ENCODE data around the gene ARPC1B.
A peak's percentile ranks its signal among the peaks of the same experiment; 100 is the strongest.
"Not testable (repeated sequence)": the region's sequence is repeated elsewhere in the genome, so short reads cannot be mapped to it uniquely, and the experiment has no call there.

The ARPC1B gene

DNA sequence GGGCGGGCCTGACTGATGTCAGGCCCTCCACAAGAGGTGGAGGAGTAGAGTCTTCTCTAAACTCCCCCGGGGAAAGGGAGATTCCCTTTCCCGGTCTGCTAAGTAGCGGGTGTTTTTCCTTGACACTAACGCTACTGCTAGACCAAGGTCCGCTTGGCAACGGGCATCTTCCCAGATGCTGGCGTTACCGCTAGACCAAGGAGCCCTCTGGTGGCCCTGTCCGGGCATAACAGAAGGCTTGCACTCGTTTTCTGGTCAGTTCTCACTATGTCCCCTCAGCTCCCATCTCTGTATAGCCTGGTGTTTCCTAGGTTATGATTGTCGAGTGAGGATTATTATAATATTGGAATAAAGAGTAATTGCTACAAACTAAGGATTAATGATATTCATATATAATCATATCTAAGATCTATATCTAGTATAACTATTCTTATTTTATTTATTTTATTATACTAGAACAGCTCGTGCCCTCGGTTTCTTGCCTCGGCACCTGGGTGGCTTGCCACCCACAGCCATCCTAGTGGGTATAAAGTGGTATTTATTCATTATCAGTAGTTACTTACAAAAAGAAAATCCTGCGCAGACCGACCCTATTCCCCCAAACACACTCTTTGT lies 41.1 kb downstream of the ARPC1B start:
- DNase-seq: peak; percentile 61

DNA sequence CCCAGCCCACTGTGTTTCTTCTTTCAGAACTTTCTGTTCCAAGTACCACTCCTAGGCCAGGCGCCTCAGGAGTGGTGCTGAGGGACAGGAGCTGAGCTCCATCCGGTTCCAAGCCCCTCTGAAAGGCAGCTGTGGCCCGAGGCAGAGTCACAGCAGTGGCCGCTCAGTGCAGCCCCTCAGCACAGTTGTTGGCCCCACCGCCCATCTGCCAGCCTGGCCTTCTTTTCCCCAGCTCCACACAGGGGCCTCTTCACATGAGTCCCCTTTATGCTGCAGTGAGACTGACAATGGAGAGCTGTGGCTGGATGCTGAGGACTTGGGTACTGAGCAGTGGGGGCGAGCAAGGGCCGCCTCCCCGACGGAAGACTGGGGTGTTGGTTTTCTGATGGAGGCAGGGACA lies 43.7 kb downstream of the ARPC1B start:
- no peak for DNase-seq

DNA sequence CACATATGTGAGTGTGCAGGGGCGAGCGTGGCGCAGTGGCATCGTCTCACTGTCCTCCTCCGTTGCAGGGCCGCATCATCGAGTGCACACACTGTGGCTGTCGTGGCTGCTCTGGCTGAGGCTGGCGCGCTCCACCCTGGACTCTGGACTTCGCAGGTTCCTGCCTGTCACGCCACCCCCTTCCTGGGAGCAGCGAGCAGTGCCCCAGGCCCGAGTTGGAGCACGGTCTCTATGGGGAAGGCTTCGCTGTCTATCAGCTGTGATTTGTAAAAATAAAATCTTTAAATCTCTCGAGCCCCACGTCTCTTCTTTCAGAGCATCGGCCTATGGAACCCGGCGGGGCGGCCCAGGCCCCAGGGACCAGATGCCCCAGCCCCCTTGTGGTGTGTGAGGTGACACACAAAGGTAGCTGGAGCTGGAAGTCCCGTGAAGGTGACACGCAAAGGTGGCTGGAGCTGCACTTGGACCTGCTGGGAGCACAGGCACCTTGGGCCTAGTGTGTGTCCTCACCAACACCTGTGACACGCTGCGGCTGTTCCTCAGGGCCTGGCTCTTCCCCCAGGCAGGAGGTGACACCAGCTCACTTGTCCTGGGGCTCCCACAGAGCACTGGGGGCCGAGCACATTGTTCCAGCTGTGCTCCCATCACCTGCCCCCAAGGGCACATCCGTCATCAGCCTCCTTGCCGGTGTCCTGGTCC lies 44.9 kb downstream of the ARPC1B start:
- no peak for DNase-seq

DNA sequence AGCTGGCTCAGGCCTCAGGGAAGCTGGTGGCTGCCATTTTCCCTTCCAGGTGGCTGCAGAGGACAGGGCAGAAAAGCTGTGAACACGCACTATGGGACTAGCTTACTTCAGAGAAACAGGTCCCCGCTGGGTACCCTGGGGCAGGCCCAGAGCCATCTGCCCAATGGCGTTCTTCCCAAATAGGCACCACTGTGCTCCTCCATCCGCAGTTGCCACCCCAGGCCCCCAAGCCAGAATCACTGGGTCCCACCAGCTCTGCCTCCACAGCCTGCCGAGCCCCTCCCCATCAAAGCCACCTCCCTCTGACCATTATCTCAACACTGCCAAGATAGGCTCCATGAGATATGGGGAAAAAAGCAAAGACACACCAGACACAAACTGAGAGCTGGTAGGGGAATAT lies 45.7 kb downstream of the ARPC1B start:
- no peak for DNase-seq

DNA sequence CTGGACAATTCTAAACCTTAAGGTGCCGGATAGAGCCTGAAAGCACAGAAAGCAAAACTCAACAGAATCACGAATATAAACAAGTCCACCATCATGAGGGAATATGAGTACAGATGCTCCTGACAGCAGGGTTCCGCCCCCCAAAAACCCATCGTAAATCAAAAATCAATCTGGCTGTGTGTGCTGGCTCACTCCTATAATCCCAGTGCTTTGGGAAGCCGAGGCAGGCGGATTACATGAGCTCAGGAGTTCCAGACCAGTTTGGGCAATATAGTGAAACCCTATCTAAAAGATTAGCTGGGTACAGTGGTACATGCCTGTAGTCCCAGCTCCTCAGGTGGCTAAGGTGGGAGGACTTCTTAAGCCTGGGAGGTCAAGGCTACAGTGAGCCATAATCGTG lies 46.5 kb downstream of the ARPC1B start:
- DNase-seq: no peak

DNA sequence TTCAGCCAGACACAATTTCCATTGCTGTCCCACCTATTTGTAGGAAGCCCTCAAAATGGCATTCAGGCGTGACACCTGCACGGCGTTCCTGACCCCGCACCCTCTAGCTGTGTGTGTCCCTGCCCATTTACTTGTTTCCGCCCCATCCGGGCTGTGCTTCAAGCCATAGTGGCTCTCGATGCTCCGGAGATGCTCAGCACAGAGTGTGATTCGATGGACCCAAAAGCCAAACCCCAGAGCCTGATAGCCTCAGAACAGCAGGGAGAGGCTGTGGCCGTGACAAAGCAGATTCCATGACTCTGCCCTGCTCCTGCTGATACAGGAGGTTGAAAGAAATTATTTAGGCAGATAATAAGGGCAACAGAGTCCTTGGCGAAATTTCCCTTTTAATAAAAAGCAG lies 47.7 kb downstream of the ARPC1B start:
- no peak for DNase-seq

DNA sequence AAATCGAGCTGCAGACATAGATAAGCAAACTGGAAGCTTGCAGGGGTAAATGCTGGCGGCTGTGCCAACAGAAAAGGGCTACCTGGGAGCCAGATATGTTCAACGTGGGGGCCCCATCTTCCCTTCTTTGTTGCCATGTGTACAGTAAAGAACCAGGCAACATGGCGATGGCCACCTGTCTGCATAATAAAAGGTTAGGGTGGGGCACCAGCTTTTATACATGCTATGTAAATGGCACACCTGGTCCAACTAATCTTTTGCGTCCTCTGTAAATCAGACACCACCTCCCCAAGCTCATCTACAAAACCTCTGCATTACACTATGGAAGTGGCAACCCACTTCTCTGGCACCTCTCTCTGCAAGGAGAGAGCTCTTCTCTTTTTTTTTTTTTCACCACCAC lies 48.1 kb downstream of the ARPC1B start:
- no peak for DNase-seq

DNA sequence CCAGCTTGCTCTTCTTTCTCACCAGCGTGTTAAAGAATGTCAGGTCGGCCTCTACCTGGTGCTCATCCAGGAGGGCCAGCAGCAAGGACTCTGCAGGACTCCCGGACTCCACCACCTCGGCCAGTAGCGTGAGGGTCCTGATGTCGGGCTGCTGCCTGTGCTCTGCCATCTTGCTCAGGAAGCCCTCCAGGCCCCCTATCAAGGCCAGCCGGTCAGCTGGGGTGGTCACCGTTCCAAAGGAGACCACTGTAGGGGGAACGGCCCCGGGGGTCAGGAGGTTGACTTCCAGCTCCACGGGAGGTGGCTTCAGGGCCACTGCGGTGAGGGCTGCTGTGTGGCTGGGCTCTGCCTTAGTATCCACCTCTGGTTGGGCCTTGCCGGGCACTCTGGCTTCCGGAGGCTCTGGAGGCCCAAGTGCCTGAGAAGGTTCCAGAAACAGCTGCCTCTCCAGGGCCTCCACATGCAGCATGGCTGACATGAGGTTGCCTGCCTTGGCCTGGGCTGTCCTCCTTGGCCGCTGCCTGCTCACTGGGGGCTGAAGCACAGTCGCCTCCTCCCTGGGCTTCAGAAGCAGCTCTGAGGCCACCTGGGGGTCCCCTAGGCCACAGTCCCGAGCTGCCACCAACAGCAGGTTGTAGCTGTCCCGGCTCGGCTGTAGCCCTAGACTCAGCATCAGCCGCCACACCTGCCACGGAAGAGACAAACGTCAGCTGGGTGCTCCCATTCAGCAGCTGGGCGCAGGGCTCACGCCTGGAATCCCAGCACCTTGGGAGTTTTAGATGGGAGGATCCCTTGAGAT lies 50.6 kb downstream of the ARPC1B start:
- no peak for DNase-seq

DNA sequence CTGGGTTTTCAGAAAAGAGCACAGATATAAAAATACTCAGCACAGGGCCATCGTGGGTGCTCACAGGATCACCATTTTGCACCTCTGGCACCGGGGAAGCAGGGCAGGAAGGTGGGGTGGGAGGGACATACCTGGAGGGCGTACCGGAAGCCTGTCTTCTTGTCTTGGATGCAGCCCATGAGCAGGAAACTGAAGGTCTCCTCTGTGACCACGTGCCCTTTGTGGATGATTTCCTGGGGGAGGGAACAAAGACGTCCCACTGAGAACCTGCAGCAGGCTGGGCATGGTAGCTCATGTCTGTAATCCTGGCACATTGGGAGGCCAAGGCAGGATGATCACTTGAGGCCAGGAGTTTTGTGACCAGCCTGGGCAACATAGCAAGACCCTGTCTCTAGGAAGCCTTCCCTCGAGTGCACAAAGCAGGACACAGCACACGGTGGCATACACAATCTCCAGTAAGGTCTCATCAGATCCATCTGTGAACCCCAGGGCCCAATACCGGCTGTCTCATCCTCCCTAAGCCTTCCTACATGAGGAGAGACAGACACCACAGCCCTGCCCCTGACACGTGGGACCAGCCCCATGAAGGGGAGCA lies 54.5 kb downstream of the ARPC1B start:
- DNase-seq: no peak

DNA sequence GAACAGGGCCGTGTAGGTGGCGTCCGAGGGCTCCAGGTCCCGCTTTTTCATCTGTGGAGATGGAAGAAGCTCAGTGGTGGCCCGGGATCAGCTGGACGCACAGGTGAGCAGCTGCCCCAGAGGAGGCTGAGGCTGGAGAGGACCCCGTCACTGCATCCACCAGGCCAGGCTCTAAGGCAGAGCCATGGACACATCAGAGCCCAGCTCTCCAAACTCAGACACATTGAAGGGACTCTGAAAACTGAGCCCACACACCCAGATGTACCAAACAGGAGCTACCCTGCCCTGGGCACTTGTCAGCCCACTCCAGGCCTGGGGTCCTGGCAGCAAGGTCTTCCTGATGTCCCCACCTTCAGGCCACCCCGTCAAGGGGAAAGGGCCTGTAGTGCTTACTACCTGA lies 55.2 kb downstream of the ARPC1B start:
- DNase-seq: no peak

DNA sequence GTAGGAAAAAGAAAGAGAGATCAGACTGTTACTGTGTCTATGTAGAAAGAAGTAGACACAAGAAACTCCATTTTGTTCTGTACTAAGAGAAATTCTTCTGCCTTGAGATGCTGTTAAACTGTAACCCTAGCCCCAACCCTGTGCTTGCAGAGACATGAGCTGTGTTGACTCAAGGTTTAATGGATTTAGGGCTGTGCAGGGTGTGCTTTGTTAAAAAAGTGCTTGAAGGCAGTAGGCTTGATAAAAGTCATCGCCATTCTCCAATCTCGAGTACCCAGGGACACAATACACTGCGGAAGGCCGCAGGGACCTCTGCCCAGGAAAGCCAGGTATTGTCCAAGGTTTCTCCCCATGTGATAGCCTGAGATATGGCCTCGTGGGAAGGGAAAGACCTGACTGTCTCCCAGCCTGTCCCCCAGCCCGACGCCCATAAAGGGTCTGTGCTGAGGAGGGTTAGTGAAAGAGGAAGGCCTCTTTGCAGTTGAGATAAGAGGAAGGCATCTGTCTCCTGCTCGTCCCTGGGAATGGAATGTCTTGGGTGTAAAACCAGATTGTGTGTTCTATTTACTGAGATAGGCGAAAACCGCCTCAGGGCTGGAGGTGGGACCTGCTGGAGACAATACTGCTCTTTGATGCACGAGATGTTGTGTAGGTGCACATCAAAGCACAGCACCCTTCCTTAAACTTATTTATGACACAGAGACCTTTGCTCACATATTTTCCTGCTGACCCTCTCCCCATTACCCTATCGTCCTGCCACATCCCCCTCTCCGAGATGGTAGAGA lies 57.4 kb downstream of the ARPC1B start:
- not testable (repeated sequence) for DNase-seq

DNA sequence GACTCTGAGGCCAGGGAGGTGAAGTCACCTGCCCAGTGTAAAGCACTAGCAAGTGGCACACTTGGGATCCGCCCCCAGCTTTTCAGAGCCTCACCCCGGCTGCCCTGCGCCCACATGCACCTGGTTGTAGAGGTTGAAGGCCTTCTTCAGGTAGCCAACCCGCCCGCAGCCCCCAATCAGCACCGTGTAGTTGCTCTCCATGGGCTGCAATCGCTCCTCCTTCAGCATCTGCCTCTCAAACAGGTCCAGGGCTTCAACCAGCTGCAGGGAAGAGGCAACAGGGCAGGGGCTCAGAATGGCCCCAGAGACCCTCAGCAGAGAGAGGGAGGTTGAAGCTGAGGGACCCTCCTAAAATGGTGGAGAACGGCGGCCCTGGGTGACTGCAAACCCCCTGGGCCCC lies 58.6 kb downstream of the ARPC1B start:
- DNase-seq: no peak

DNA sequence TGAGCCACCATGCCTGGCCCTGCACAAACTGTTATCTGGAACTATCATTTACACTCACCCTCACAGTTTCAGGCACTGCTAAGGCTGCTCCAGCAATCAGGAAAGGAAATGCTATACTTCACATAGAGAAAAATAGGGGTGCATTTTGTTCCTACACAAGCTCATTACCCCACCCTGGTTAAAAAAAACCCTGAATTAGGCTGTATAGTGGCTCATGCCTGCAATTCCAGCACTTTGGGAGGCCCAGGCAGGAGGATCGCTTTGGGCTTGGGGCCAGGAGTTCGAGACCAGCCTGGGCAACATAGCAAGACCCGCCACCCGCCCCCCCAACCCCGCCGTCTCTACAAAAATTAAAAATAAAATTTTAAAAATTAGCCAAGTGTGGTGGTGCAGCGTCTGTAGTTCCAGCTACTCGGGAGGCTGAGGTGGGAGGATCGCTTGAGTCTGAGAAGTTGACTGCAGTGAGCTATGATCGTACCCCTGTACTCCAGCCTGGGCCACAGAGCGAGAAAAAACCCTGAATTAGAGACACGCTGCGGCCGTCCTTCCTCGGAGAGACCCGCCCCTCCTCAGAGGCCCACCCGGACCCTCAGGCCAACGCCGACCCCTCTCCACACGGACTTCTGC lies 63.5 kb downstream of the ARPC1B start:
- DNase-seq: no peak

DNA sequence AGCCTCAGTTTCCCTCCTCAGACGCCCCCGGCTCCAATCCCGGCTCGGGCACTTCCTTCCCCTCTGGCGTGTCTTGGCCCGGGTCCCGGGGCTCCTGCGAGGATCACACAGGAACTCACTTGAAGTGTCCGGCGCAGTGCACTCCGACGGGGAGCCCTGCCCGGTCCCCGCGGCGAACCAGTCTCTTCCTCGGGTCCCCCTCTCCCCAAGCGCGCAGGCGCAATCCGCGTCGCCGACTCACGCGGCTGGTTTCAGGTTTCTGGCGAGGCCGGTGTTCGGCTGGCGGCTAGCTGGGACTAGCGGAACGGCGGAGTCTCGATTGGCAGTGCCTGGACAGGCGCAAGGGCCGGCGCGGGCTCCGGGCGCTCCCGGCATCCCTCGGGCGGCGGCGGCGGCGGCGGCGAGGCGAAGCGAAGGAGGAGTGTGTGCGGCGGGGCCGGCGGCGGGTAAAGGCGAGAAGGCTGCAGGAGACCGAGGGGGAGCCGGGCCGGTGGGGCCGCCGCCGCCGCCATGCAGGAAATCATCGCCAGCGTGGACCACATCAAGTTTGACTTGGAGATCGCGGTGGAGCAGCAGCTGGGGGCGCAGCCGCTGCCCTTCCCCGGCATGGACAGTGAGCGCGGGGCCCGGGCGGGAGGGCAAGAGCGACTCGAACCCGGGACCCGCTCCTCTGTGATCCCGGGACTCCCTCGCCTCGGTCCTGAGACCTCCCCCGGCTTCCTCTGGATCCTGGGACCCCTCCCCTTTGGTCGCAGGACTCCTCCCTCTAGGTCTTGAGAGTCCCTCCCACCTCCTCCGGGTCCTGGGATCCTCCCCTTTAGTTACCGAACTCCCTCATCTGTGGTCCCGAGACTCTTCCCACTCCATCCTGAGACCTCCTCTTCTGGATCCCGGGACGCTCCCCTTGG lies 64.3 kb downstream of the ARPC1B start, which contains the start of the genes CPSF4 and PTCD1:
TSS of gene CPSF4 (plus strand) at position 371 of the 908 bp plus-strand sequence. CDS start at position 511, 140 bp downstream.
TSS of gene PTCD1 (minus strand) at position 226 of the 908 bp plus-strand sequence. CDS start 3,556 bp downstream, outside the sequence.
- peak; percentile 96 for DNase-seq

DNA sequence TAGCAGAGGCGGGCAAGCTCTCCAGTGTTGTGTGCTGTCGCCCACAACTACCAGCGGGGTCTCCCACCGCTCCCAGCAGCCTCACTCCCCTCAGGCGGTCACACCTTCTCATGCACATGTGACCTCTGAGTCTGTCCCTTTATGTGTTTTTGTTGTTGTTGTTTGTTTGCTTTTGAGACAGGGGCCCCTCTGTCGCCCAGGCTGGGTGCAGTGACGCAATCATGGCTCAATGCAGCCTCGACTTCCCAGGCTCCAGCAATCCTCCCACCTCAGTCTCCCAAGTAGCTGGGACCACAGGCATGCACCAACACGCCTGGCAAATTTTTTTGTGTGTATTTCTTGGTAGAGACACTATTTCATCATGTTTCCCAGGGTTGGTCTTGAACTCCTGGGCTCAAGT lies 65.7 kb downstream of the ARPC1B start:
- DNase-seq: peak; percentile 29

Data from EL (cell line).